PC-3 (cell line): Measurements from ENCODE around the gene ISCU.
"Not testable (repeated sequence)": the region's sequence is repeated elsewhere in the genome, so short reads cannot be mapped to it uniquely, and the experiment has no call there.

ENCODE experiments used
- CTCF ChIP-seq: fragments of 300-600 bp; sonication (generic); conservative IDR thresholded peaks from 2 replicates; pipeline ENCODE4 v1.5.1; 2017; ENCODE audit warnings: antibody characterized with exemption, low read depth, mild to moderate bottlenecking, low read length
- EZH2 ChIP-seq: fragments of 300-600 bp; sonication (generic); IDR thresholded peaks from one replicate; pipeline ENCODE4 v1.6.1; 2017; ENCODE audit warnings: antibody characterized with exemption, mild to moderate bottlenecking, low read length; ENCODE audit not compliant: unreplicated experiment

GRCh38 chr12:108574276-108574675 is 11.9 kb downstream of the ISCU start:
- not testable (repeated sequence) for TF ChIP-seq CTCF, EZH2
